Prostate gland (tissue), 2 donors: ENCODE results near the gene CD164L2.

Source experiments
- POLR2A ChIP-seq: fragments of 450-650 bp; IDR thresholded peaks from one replicate; pipeline ENCODE4 v1.6.1; 2016; ENCODE audit warnings: antibody characterized with exemption, mild to moderate bottlenecking
- TF ChIP-seq, protein P1 (sequence below), 4 experiments: fragments of 200-600 bp in 2 of 4; fragments of 450-650 bp in 2 of 4; sonication (generic) in 2 of 4; IDR thresholded peaks; 1 replicate in 3 of 4; 2 replicates in 1 of 4; pipeline ENCODE4 v1.5.1; 2016 to 2019; ENCODE audit warnings: antibody characterized with exemption in 4 of 4, mild to moderate bottlenecking in 2 of 4, moderate library complexity in 2 of 4

DNA sequence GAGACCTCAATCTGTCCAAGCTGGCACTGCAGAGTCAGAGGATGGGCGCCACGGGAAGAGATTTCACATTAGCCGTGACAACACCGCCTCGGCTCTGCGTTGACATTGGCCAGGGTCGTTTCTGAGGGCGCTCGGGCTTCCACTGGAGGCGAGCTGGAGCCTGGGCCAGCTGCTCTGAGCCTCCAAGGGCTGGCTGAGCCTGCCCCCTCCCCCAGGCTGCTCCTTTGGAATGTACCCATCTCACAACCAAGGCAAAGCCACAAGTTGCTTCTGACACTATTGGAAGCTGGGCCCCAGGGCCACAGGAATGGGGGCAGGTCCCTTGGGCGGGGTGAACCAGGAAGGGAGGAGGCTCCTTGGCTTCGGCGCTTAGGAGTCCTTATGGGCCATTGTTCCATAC, 21.9 kb upstream of the CD164L2 start:
- TF ChIP-seq, protein P1, sequence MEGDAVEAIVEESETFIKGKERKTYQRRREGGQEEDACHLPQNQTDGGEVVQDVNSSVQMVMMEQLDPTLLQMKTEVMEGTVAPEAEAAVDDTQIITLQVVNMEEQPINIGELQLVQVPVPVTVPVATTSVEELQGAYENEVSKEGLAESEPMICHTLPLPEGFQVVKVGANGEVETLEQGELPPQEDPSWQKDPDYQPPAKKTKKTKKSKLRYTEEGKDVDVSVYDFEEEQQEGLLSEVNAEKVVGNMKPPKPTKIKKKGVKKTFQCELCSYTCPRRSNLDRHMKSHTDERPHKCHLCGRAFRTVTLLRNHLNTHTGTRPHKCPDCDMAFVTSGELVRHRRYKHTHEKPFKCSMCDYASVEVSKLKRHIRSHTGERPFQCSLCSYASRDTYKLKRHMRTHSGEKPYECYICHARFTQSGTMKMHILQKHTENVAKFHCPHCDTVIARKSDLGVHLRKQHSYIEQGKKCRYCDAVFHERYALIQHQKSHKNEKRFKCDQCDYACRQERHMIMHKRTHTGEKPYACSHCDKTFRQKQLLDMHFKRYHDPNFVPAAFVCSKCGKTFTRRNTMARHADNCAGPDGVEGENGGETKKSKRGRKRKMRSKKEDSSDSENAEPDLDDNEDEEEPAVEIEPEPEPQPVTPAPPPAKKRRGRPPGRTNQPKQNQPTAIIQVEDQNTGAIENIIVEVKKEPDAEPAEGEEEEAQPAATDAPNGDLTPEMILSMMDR (IDR thresholded peaks at IDR 0.05): no peak
- no peak for TF ChIP-seq POLR2A
